ENCODE data around the gene CMIP. TPM values are rescaled to one million over a fixed set of nuclear protein-coding genes. Genes with fewer than 3 reads are reported as not detected.

The CMIP gene
- total RNA-seq, 1 experiment from 2014 or later: 1.4 TPM

DNA sequence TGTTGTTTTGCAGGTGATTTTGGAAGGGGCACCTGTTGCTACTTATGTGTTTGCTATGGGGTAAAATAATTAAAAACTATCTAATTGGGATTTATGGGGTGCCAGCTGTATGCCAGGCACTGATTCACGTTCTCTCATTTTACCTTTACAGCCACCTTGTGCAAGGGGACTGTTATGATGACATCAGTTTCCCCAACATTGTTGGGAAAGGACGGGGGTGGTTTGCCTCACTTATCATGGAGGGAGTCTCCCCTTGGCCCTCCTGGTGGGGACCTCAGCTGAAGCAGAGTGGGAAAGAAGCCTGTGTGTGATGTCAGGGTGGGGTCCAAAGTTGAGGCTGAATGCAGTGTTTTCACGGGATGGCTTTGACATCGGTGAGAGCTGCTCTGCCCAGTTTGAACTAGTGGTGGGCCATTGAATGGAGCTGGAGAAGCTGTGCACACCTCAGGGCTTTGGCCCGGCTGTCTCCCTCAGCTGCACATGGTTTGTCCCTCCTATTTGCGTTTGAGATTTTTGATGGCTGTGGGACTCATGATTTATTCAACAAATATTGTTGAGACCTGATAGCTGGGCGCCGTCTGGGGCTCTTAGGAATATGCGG, 36.1 kb downstream of the CMIP start:
- no peak for DNase-seq

DNA sequence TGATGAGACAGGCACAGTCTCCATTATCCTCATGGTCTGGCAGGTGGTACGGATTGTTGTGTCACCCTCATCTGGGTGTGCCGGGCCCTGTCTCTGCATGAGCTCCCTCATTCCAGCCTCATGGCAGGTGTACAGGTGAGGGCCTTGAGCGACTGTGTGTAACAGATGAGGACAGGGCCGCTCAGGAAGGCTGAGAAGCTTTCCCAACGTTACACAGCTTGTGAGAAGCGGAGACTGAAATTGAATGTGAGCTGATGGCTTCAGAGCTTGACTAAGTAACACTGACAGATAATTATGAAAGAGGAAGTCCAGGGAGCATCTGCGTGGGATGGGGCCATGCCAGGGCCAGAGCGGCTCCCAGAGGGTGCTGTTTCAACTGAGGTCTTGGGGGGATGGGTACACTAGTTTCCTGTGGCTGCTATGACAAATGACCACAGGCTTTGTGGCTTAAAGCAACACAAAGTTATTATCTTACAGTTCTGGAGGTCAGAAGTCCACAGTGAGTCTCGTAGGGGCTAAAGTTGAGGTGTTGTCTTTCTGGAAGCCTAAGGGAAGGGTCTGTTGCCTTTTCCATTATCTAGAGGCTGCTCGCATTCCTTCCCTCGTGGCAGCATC, 36.7 kb downstream of the CMIP start:
- no peaks in the 10 kb centered on the region for H3K9me3 ChIP-seq
- no peak overlapping the region for H3K4me3 ChIP-seq
- peak; percentile 30 for DNase-seq

More for the DNA sequence above, 36.1 kb downstream of the CMIP start:
- Histone ChIP-seq H3K9me3 (no peaks in the 10 kb centered on the region), H3K27me3 (no peaks in the 10 kb centered on the region), H3K36me3 (no peaks in the 10 kb centered on the region), H3K4me3 (no peak overlapping the region)

DNA sequence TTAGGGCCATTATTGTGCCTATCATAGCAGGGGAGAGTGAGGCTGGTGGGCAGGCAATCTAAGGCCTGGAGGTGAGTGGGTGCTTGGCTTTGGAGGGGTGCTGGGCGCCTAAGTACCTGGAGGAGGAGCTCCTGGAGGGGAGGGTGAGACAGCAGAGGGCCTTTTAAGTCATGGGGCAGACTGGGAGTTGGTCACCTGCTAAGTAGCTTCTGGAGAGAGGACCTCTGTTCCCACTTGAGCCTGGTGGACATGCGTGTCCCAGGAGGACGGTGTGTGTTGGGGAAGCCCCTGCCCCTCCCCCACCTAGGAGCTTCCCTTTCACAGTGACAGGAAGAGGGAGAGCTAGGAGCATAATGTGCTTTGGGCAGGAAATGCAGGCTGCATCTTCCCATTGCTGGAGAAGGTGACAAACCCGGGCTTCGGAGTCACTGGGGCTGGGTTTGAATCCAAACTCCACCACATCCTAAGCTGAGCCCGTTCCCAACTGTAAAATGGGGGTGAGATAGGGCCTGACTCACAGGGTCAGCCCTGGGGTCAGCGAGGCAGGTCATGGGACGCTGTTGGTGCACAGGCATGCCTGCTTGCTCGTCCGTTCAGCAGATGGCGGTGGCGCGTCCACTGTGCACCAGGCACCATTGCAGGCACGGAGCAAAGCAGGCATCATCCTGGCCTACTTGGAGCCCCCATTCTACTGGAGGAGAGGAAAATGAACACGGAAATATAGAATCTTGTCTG, 37.9 kb downstream of the CMIP start:
- Histone ChIP-seq H3K9me3 (no peaks in the 10 kb centered on the region), H3K27me3 (no peaks in the 10 kb centered on the region), H3K4me3 (no peak overlapping the region), H3K36me3 (no peaks in the 10 kb centered on the region)
- DNase-seq: no peak

More for the DNA sequence above, 36.7 kb downstream of the CMIP start:
- Histone ChIP-seq H3K36me3 (no peaks in the 10 kb centered on the region), H3K27me3 (no peaks in the 10 kb centered on the region)

DNA sequence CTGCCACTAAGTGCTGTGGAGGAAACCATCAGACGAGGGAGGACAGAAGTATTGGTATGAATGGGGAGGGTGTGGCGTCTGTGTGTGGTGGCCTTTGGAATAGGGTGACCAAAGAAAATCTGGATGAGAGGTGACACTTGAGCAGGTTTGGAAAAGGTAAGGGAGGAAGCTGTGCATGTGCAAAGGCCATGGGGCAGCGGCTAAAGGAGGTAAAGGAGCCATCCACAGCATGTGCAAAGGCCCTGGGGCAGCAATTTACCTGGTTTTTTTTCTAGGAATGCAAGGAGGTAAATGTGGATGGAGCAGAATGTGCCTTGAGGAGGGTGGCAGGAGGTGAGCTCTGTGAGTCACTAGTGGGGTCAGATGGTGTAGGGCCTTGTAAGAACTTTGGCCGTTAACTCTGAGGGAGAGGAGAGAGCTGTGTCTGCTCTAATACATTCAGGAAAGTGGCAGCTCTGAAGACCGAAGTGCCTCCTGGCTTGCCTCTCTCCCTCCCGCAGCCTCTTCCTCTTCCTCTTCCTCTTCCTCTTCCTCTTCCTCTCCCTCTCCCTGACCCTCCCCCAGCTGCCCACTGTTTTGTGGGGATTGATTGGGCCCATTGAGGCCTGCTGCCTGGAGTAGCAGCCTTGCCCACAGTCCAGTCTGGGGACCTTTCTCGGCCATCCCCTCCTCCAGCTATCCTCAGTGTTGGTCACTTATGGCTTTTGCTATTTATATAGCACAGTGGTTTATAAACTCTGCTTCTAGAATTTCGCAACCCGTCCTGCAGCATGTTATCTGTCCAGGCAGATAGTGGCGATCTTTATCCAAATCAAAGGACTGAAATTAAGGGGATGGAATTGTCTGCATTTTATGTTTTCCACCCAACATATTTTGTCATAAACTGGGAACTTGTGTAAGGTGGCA, 38.7 kb downstream of the CMIP start:
- H3K9me3 ChIP-seq: no peaks in the 10 kb centered on the region
- H3K4me3 ChIP-seq: no peak overlapping the region
- H3K36me3 ChIP-seq: no peaks in the 10 kb centered on the region
- DNase-seq: no peak
- no peaks in the 10 kb centered on the region for H3K27me3 ChIP-seq

DNA sequence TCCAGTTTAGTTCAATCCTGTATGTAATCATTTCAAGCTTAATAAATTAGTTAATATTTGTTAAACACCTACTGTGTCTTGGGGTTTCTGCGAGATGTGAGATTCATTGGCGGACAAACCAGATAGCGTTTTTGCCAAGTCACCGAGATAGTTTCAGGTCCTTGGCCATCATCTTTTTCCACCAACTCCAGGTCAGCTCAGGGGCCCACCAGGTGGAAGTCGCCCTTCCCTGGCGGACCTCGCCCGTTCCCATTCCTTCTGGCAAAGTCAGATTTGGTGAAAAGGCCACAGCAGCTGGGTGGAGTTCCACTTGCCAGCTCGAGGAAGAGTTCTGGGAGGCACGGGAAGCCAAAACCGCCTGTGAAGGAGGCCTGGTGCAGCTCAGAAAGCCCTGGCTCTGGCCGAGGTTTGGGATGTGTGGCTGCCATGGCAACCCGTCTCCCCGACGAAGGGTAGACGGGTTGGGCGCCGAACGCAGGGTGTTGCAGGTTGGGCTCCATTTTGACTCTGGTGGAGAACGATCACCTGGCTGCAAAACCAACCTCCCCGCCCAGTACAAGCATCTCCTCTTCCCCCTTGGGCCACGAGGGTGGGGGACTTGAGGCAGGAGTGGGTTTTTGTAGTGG, 39.5 kb downstream of the CMIP start:
- no peaks in the 10 kb centered on the region for H3K36me3 ChIP-seq
- H3K27me3 ChIP-seq: no peaks in the 10 kb centered on the region
- DNase-seq: no peak
- H3K9me3 ChIP-seq: no peaks in the 10 kb centered on the region
- no peak overlapping the region for H3K4me3 ChIP-seq

DNA sequence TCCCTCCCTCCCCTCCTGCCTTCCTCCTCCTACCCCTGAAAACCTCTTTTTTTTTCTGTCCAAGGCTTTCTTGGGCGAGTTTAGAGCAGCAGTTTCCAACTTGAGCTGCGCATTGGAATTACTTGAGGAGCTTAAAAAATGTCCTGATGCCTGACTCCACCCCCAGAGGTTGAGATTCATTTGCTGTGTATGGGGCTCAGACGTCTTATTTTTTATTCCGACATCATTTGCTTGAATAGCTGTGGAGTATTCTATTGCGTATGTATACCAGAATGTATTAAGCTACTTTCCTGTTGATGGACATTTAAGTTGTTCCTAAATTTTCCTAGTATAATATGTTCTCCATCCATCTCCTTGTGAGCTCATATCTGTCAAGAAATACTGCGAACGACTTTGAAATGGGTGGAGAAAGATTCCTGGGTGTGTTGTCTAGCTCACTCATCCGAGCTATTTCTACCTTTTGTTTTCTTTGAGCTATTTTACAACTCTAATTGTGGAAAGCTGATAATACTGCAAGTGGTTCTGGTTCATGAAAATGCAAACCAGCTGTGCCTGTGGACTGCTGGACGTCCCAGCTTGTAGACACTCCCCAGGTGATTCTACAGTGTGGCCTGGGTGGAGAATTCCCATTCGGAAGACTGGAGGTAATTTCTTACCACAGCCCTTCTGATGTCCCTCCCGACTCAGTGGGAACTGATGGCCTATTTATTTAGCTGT, 40.5 kb downstream of the CMIP start:
- DNase-seq: no peak
- Histone ChIP-seq H3K27me3 (no peaks in the 10 kb centered on the region), H3K4me3 (no peak overlapping the region), H3K9me3 (no peaks in the 10 kb centered on the region), H3K36me3 (no peaks in the 10 kb centered on the region)

DNA sequence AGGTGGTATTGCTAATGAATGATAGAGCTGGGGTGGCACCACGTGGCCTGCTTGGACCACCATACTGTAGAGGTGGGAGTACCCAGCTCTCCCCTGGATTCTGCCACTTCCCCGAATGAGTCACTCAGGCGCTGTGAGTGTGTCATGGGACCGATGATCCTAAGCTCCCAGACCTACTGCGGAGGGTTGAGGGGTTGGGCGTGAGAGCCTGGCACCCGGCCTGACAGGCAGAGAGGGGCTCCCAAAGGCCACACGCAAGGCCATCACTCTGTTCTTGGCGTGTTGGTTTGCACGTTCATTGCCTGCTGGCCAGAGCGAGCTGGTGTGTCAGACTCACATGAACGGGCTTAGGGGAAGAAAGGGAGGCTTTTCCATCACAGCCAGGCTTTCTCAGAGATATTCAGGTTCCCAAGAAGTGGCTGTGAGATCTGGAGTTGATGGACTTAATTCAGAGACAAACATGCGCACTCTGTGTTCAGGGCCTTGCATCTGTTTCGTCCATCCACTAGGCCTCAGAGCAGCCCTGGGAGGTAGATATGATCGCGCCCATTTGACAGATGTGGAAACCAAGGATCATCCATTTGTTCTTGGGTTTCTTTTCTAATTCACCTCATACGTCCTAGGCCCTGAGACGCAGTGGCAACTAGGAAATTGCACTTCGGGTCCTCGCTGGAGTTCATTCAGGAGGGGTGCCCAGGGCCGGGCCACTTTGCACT, 41.4 kb downstream of the CMIP start:
- peak; percentile 94 for DNase-seq
- no peaks in the 10 kb centered on the region for H3K9me3 ChIP-seq
- no peak overlapping the region for H3K4me3 ChIP-seq
- no peaks in the 10 kb centered on the region for H3K36me3 ChIP-seq
- no peaks in the 10 kb centered on the region for H3K27me3 ChIP-seq

DNA sequence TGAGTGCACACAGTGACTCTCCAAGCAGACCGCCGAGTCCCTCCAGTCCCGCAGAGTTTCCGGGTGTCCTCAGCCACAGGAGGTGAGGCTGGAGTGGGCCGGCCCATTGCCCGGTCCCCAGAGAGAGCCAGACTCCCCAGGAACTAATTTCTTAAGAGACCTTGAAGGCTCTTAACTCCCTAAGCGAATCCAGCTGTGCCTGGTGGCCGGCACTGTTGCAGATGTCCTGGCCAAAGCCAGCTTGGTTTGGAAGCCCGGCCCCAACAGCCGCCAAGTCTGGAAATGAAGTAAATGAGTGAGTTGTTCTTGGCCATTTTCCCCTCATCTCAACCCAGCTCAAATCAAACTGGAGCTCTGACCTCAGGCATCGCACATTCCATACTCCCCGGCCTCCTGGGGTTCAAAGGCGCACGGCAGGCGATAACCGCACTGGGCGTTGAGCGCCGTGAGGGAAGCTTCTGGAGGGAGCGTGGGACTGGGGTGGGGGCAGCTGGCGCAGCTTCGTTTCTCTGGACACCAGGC, 42.0 kb downstream of the CMIP start:
- no peaks in the 10 kb centered on the region for H3K27me3 ChIP-seq
- peak; percentile 94 for DNase-seq
- no peaks in the 10 kb centered on the region for H3K36me3 ChIP-seq
- no peak overlapping the region for H3K4me3 ChIP-seq
- H3K9me3 ChIP-seq: no peaks in the 10 kb centered on the region

DNA sequence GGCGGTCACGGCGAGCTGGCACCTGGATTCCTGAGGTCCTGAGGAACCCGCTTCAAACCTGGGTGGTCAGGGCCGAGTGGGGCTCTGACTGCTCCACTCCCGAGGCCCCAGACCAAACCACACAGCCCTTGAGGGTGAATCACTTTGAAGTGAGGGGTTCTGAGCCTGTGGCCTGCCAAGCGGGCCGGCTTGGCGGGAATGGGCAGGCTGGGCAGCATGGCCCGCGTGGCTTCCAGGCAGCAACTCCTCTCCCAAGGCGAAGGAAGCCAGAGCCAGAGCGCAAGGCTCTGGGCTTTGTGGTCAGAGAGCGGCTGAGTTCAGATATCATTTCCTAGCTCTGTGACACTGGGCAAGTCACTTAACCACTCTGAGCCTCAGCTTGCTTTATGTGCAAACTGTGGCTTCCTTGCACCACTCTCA, 42.7 kb downstream of the CMIP start:
- no peaks in the 10 kb centered on the region for H3K9me3 ChIP-seq
- no peak overlapping the region for H3K4me3 ChIP-seq
- DNase-seq: peak; percentile 75
- no peaks in the 10 kb centered on the region for H3K27me3 ChIP-seq
- no peaks in the 10 kb centered on the region for H3K36me3 ChIP-seq

DNA sequence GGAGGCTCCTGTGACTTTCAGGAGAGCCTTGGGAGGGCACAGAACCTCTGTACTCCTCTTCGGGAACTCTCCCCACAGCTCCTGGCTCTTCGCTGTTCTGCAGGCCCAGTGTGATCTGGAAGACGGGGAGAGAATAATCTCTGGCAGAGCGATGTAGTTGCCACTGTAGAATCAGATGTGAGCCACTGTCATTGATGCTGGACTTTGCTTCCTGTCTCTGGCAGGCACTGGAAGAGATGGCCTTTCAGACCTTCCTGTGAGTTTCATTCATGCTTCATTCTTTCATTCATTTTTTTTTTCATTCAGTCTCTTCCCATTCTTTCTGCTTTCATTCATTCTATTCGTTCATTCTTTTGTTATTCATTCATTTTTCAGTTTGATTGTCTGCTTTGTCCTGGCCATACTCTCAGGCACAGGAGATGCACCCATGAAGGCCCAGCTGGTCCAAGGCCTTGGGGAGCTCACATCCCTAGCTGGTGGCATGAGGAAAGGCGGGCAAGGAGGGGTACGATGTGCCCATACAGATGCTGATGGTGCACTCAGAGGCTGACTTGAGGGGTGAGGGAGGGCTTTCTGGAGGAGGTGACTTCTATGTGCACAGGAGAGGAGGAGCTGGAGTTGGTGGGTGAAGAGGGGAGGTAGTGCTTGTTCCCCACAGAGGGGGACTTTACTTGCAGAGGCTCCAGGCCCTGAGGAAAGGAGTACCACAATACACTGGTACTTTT, 44.2 kb downstream of the CMIP start:
- H3K27me3 ChIP-seq: no peaks in the 10 kb centered on the region
- no peaks in the 10 kb centered on the region for H3K9me3 ChIP-seq
- H3K36me3 ChIP-seq: no peaks in the 10 kb centered on the region
- no peak overlapping the region for H3K4me3 ChIP-seq
- DNase-seq: no peak

DNA sequence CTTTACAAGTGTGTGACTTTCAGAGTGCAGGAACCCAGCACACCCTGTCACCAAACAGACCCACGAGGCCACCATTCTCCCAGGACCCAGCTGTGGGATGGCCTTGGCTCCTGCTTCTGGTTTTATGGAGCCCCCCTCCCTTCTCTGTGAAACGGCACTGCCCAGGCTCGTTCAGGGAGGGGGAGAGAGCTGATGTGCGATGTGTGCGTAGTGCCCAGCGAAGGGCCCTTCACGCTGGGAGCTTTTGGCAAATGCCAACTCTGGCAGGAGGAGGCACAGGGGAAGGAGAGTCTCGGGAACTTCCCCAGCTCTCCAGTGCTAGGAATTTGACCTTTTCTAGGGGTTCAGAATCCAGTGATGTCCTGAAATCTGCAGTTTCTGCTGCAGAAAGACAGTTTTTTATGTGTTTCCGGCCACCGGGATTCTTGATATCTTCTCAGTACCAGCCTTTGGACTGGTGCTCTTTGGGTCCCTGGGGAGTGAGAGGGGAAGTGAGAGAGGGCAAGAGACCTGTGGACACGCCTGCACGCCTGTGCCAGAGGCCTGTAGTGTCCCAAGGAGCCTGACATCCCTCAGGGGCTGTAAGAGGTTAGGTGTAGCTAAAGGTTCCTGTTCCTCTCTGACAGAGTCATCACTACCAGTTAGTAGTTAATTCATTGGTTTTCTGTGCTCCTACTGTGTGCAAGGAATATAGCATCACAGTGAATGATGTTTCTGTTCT, 45.1 kb downstream of the CMIP start:
- no peaks in the 10 kb centered on the region for H3K27me3 ChIP-seq
- no peak for DNase-seq
- H3K36me3 ChIP-seq: no peaks in the 10 kb centered on the region
- H3K4me3 ChIP-seq: no peak overlapping the region
- H3K9me3 ChIP-seq: no peaks in the 10 kb centered on the region

DNA sequence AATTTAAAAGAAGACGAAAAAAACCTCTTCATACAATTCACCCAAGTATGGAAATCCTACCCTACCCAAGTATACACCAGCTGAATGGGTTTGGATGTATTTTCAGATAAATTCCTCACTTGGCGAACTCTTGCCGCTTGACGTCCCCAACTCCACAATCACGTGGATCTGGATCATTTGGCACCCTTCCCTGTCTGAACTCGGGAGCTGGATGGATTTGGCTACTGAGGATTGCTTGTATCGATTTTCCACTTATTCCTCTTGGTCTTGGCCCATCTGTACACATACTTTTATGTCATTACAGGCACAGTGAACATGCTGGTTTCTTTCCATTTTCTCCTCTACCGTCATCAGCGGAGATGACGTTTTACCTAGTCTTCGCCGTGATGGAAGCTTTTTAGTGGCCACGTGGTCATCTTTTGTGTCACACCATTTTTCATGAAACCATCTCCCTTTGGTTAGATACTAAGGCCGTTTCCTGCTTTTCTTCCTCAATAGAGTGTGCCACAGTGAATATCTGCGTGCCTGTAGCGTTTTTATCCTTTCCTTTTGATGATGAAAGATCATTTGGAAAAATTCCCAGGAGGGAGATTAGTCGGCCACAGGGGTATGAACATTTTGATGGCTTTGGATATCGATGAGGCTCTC, 47.1 kb downstream of the CMIP start:
- H3K4me3 ChIP-seq: no peak overlapping the region
- no peak for DNase-seq
- H3K36me3 ChIP-seq: no peaks in the 10 kb centered on the region
- H3K9me3 ChIP-seq: no peaks in the 10 kb centered on the region
- H3K27me3 ChIP-seq: no peaks in the 10 kb centered on the region

DNA sequence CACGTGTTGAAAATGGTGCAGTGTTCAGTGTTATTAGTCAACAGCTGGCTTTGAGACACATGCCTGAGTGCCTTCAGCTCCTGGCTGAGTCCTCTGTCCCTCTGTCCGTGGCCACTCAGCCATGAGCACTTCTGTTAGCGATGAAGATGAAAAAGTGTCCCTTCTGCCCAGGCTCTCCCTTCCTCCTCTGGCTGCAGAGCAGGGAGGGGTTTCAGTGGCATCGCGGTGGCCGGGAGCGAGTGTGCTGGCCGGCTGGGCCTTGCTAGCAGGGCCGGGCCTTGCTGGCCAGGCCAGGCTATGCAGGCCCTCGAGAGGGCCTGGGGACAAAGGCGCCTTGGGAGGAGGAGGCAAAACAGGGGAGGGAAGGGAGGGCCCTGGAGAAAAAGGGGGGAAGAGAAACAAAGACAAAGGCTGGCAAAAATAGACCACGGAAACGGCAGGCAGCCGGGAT, 47.7 kb downstream of the CMIP start:
- Histone ChIP-seq H3K9me3 (no peaks in the 10 kb centered on the region), H3K27me3 (no peaks in the 10 kb centered on the region), H3K36me3 (no peaks in the 10 kb centered on the region), H3K4me3 (no peak overlapping the region)
- no peak for DNase-seq

Measured in MG63 (cell line).